Endothelial cell (in vitro differentiated cells): ENCODE data around the gene DENND2A. TPM values are rescaled to one million over a fixed set of nuclear protein-coding genes. Genes with fewer than 3 reads are reported as not detected.
A peak's percentile ranks its signal among the peaks of the same experiment; 100 is the strongest.

Experiments
- DNase-seq: peaks from one replicate; pipeline ENCODE4 v3.0.0; 2021; ENCODE audit warnings: low spot score
- H3K27ac Mint-ChIP-seq: one replicate; pipeline ENCODE4 v1.8.0; 2021; ENCODE audit warnings: mixed read lengths, inconsistent platforms; ENCODE audit not compliant: unreplicated experiment
- H3K27me3 Mint-ChIP-seq: one replicate; pipeline ENCODE4 v1.8.0; 2021; ENCODE audit warnings: mild to moderate bottlenecking, moderate library complexity, mixed read lengths, inconsistent platforms; ENCODE audit not compliant: unreplicated experiment
- H3K36me3 Mint-ChIP-seq: one replicate; pipeline ENCODE4 v1.8.0; 2021; ENCODE audit warnings: mild to moderate bottlenecking, low read depth, mixed read lengths, inconsistent platforms; ENCODE audit not compliant: unreplicated experiment
- H3K4me1 Mint-ChIP-seq: one replicate; pipeline ENCODE4 v1.8.0; 2021; ENCODE audit warnings: mild to moderate bottlenecking, mixed read lengths, inconsistent platforms; ENCODE audit not compliant: unreplicated experiment
- H3K4me3 Mint-ChIP-seq: one replicate; pipeline ENCODE4 v1.8.0; 2021; ENCODE audit warnings: mild to moderate bottlenecking, mixed read lengths, inconsistent platforms; ENCODE audit not compliant: unreplicated experiment
- H3K9me3 Mint-ChIP-seq: one replicate; pipeline ENCODE4 v1.8.0; 2021; ENCODE audit warnings: mixed read lengths, inconsistent platforms; ENCODE audit not compliant: unreplicated experiment
- total RNA-seq: library from RNA; stranded (reverse); fragmentation: NEBNext Ultra II Directional; extraction: Animal tissue kit (Norgen Biotek cat#: 25700); gene quantifications from one replicate; pipeline ENCODE4 v1.2.1, GENCODE V29; 2021; ENCODE audit not compliant: unreplicated experiment
- TF ChIP-seq, protein P1 (sequence below): fragments of 200-600 bp; sonication (generic); IDR thresholded peaks from one replicate; pipeline ENCODE4 v1.5.0; 2021; ENCODE audit warnings: antibody characterized with exemption; ENCODE audit not compliant: unreplicated experiment

DENND2A gene
- total RNA-seq, 1 donor from 2014 or later: 41.0 TPM

DNA sequence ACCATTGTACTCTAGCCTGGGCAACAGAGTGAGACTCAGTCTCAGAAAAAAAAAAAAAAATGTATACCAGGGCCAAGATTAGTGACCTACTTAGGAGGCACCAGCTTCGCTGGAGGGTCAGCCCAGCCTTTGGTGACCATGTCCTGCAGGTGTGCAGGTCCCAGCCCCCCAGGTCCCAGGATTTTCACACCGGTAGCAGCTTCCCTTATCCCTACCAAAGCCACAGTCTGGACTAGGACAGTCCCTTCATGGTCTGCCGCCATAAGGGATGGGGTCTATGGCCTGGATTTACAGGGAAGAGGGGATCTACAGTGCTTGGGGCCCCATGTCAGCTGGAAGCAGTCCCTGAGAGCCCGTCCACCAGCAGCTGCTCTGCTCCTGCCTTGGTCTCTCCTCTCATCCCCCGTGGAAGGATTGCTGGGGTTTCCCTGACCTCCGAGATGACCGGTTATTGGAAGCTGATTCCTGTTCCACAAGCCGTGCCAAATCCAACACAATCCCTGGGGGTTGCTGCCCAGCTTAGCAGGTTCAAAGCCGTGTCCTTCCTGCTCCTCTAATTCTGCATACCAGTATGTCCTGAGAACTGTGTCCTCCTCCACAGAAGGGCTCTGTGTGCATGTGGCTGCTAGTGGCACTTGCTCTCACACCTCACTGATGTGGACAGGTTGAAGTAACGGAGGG lies 44.9 kb upstream of the DENND2A start:
- Mint-ChIP-seq H3K27ac (peak overlapping the region; percentile 57), H3K9me3 (no peaks in the 10 kb centered on the region), H3K4me3 (no peak overlapping the region), H3K27me3 (peaks cover 6% of the 10 kb centered on the region), H3K4me1 (peaks cover 34% of the 10 kb centered on the region), H3K36me3 (peaks cover 28% of the 10 kb centered on the region)
- DNase-seq: no peak
- TF ChIP-seq, protein P1, sequence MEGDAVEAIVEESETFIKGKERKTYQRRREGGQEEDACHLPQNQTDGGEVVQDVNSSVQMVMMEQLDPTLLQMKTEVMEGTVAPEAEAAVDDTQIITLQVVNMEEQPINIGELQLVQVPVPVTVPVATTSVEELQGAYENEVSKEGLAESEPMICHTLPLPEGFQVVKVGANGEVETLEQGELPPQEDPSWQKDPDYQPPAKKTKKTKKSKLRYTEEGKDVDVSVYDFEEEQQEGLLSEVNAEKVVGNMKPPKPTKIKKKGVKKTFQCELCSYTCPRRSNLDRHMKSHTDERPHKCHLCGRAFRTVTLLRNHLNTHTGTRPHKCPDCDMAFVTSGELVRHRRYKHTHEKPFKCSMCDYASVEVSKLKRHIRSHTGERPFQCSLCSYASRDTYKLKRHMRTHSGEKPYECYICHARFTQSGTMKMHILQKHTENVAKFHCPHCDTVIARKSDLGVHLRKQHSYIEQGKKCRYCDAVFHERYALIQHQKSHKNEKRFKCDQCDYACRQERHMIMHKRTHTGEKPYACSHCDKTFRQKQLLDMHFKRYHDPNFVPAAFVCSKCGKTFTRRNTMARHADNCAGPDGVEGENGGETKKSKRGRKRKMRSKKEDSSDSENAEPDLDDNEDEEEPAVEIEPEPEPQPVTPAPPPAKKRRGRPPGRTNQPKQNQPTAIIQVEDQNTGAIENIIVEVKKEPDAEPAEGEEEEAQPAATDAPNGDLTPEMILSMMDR: no peak

DNA sequence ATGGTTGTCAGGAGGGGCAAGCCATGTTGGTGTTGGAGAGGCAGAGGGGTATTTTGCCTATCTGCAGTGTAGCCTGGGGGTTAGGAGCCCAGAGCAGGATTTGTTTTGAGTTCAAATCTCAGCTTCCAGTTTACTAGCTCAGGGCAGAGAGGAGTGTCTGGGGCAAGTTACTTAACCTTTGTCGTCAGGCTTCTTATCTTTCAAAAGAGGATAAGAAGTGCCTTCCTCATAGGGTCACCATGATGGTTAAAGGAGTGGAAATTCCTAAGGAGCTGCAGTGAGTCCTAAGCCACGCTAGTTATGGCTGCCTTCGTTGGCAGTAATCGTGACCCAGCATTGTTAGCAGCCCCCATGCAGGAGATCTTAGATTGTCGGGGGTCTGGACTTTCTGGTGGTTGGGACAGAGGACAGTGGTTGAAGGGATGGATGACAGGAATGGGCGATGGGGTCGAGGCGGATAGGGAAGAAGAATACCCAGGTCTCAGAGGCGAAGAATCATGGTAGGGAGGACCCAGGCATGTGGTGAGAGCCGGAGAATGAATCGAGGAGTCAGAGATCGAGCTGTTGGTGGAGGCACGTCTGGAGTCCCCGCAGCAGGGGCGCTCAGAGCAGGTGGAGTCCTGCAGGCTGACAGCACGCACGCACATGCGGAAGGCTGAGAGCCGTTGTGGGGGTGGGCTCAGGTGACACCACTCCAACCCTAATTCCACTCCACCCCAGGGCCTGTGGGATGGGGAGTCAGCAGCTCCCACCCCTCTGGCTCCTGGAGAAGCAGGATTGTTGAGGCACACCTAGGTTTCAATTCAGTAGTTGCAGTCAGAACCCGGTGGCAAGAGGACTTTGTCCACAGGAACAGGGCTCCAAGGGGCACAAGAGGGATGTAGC lies 43.7 kb upstream of the DENND2A start:
- TF ChIP-seq, protein P1: no peak
- H3K9me3 Mint-ChIP-seq: no peaks in the 10 kb centered on the region
- peak overlapping the region; percentile 100 for H3K27ac Mint-ChIP-seq
- peaks cover 34% of the 10 kb centered on the region for H3K4me1 Mint-ChIP-seq
- peaks cover 32% of the 10 kb centered on the region for H3K36me3 Mint-ChIP-seq
- peak overlapping the region; percentile 83 for H3K4me3 Mint-ChIP-seq
- peaks cover 6% of the 10 kb centered on the region for H3K27me3 Mint-ChIP-seq
- no peak for DNase-seq

DNA sequence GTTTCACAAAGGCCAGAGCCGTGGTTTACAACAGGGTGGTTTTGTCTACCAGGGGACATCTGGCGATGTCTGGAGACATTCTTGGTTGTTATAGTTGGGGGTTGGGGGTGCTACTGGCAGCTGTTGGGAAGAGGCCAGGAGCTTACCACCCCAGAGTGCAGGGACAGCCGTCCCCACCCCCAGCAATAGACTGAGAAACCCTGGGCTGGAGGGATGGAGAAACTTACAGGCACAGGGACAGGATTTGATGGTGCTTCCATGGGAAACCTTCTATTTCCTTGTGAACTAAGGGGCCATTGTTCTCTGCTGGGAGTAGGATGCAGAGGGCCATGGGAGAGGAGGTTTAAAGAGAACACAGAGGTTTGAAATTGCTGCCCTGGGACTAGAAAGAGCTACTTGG lies 43.0 kb upstream of the DENND2A start:
- TF ChIP-seq, protein P1: no peak

DNA sequence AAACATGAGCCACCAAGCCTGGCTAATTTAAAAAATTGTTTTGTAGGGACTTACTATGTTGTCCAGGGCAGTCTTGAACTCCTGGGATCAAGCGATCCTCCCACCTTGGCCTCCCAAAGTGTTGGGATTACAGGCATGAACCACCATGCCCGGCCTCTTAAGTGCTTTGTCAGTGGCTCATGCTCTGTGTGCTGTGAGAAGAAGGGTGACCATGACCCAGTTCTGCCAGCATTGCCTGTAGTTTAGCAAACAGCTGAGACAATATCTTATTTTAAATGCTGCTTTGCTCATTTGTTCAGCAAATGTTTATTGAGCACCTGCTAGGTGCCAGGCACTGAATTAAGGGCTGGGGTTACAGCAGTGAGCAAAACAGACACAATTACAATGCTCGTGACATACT lies 41.2 kb upstream of the DENND2A start:
- H3K9me3 Mint-ChIP-seq: no peaks in the 10 kb centered on the region
- TF ChIP-seq, protein P1: no peak
- no peak overlapping the region for H3K4me3 Mint-ChIP-seq
- H3K4me1 Mint-ChIP-seq: peaks cover 34% of the 10 kb centered on the region
- H3K27ac Mint-ChIP-seq: no peak overlapping the region
- DNase-seq: no peak
- peaks cover 45% of the 10 kb centered on the region for H3K36me3 Mint-ChIP-seq
- peaks cover 8% of the 10 kb centered on the region for H3K27me3 Mint-ChIP-seq

More for the DNA sequence above, 43.0 kb upstream of the DENND2A start:
- peaks cover 34% of the 10 kb centered on the region for H3K4me1 Mint-ChIP-seq
- peak overlapping the region; percentile 100 for H3K27ac Mint-ChIP-seq
- H3K4me3 Mint-ChIP-seq: peak overlapping the region; percentile 83
- H3K27me3 Mint-ChIP-seq: peaks cover 6% of the 10 kb centered on the region
- DNase-seq: peak; percentile 34
- peaks cover 38% of the 10 kb centered on the region for H3K36me3 Mint-ChIP-seq
- no peaks in the 10 kb centered on the region for H3K9me3 Mint-ChIP-seq
